Measurements from ENCODE around the gene HSPB2.
"Not testable (repeated sequence)": the region's sequence is repeated elsewhere in the genome, so short reads cannot be mapped to it uniquely, and the experiment has no call there.

Gene HSPB2

GRCh38 chr11:111913997-111914396, 1.5 kb downstream of the HSPB2 start:
- no peak for DNase-seq (ENCODE audit: low read depth)

GRCh38 chr11:111916768-111917167, 4.2 kb downstream of the HSPB2 start:
- no peak for DNase-seq (ENCODE audit: low read depth)

GRCh38 chr11:111917312-111917711, 4.8 kb downstream of the HSPB2 start:
- no peak for DNase-seq (ENCODE audit: low read depth)

- DNase-seq (ENCODE audit: low read depth): no peak
These were observed 5.3 kb downstream of the HSPB2 start for GRCh38 chr11:111917788-111918187.

GRCh38 chr11:111918390-111919256, 6.1 kb downstream of the HSPB2 start, which contains the start of gene C11orf52:
Gene C11orf52 (plus strand): TSS chr11:111918913. CDS start chr11:111918973, 60 bp downstream.
- DNase-seq (ENCODE audit: low read depth): no peak

- DNase-seq (ENCODE audit: low read depth): no peak
These were observed 8.4 kb downstream of the HSPB2 start for GRCh38 chr11:111920908-111921307.

- DNase-seq (ENCODE audit: low read depth): no peak
These were observed 9.2 kb downstream of the HSPB2 start for GRCh38 chr11:111921541-111922230.

GRCh38 chr11:111922803-111923202, 10.3 kb downstream of the HSPB2 start:
- no peak for DNase-seq (ENCODE audit: low read depth)

- DNase-seq (ENCODE audit: low read depth): no peak
These were observed 10.8 kb downstream of the HSPB2 start for GRCh38 chr11:111923351-111923788.

GRCh38 chr11:111923951-111924350, 11.4 kb downstream of the HSPB2 start:
- no peak for DNase-seq (ENCODE audit: low read depth)

- DNase-seq (ENCODE audit: low read depth): no peak
These were observed 13.4 kb downstream of the HSPB2 start for GRCh38 chr11:111925953-111926352.

GRCh38 chr11:111926505-111927391, 14.2 kb downstream of the HSPB2 start:
- peak; percentile 93 for DNase-seq (ENCODE audit: low read depth)

- no peak for DNase-seq (ENCODE audit: low read depth)
These were observed 17.9 kb downstream of the HSPB2 start for GRCh38 chr11:111930472-111930871.

- no peak for DNase-seq (ENCODE audit: low read depth)
These were observed 20.0 kb downstream of the HSPB2 start for GRCh38 chr11:111932611-111932950.

- DNase-seq (ENCODE audit: low read depth): not testable (repeated sequence)
These were observed 20.6 kb downstream of the HSPB2 start for GRCh38 chr11:111933176-111933575.

GRCh38 chr11:111933872-111934271, 21.3 kb downstream of the HSPB2 start:
- no peak for DNase-seq (ENCODE audit: low read depth)

- DNase-seq (ENCODE audit: low read depth): no peak
These were observed 21.8 kb downstream of the HSPB2 start for GRCh38 chr11:111934306-111934705.

GRCh38 chr11:111935317-111936039, 22.9 kb downstream of the HSPB2 start:
- DNase-seq (ENCODE audit: low read depth): no peak

GRCh38 chr11:111936040-111936540, 23.6 kb downstream of the HSPB2 start:
- DNase-seq (ENCODE audit: low read depth): no peak

GRCh38 chr11:111937461-111937769, 24.9 kb downstream of the HSPB2 start:
- no peak for DNase-seq (ENCODE audit: low read depth)

- no peak for DNase-seq (ENCODE audit: low read depth)
These were observed 25.3 kb downstream of the HSPB2 start for GRCh38 chr11:111937844-111938243.
